Activated CD4-positive, alpha-beta T cell treated with anti-CD3 and anti-CD28 coated beads, Interleukin-2, amount 50 U/mL, for 16 hours (primary cell): ENCODE data around the gene COL8A2.

Experiments used
- DNase-seq: peaks from one replicate; pipeline ENCODE4 v3.0.0-alpha.2; 2020

Gene COL8A2

DNA sequence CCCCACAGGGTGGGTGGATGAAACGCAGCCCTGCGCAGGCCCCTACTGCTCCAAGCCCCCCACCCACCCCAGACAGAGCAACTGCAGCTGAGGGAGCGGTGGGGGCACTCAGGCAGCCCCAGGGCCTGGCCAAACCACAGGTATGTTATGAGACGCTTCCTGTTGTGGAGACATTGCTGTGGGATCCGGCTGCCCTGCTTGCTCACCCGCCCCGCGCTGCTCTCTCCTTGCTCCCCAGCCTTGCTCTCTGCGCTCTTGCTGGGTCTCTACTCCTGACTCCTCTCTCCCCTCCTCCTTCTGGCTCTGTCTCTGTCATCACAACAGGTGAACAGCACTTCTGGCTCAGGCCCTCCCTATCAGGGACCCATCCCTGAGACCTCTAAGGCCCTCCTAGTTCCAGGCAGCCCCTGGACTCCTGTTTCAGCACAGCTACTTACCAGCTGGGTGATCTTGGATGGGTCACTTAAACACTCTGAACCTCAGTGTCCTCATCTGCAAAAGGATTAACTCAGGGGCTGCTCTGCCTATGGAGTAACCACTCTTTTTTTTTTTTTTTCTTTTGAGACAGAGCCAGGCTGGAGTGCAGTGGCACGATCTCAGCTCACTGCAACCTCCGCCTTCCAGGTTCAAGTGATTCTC is 15.9 kb downstream of the COL8A2 start:
- DNase-seq, result peak; percentile 25

DNA sequence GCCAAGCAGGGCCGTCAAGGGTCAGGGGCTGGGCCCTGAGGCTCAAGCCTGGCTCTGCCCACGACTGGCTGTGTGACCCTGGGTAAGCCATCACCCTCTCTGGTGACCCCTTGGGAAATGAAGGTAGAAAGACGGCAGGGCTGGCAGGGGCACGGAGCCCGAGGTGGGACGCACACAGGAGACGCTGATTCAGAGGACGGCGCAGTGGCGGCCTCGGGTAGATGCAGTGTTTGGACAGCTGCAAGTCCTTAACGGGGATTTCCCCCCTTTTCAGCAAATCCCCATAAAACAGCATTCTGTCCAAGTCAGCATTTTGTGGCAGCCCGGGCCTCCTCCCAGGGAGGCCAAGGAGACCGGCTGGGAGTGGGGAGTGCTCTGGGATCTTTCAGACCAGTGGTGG is 16.7 kb downstream of the COL8A2 start:
- no peak for DNase-seq

DNA sequence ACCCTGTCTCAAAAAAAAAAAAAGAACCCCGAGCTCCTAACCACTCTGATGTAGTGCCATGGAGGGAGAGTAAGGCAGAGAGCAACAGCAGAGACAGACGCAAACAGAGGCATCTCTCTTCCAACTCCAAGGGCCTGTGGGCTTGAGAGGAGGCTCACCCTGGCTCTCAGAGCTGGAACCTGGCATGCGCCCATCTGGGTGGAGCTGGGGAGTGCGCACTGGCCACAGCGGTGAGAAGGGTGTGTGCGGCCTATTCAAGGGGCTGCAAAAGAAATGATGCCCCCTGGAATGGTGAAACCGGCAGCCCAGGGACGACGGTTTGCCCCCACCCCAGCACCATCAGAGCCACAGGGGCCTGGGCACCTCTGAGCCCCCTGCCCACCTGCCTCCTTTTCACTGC is 17.6 kb downstream of the COL8A2 start:
- no peak for DNase-seq

DNA sequence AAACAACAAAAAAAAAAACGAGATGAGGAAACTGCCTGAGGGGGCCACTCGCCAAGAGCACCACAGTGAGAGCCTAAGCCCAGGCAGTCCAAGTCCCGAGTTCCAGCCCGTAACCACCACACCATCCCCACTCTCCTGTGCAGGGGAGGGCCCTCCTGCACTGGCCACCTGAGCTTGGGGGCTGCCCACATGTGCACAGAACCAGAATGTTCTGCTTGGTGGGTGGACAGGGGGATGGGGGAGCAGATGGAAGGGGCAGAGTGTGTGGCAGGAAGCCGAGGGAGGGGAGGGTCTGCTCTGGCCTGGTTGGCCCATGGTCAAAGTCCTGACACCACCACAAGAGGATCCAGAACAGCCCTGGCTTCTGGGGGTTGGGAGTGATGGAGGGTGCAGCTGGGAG is 18.8 kb downstream of the COL8A2 start:
- no peak for DNase-seq

DNA sequence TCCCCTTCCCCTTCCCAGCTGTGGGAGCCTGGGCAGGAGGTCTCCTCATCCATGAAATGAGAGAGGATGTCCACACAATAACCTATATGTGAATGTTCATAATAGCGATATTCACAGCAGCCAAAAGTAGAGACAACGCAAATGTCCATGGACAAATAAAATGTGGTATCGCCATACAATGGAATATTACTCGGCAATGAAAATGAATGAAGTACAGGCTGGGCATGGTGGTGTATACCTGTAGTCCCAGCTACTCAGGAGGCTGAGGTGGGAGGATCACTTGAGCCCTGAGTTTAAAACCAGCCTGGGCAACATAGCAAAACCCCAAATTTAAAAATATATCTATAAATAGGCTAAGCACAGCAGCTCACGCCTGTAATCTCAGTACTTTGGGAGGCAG is 23.5 kb downstream of the COL8A2 start:
- DNase-seq, result no peak

DNA sequence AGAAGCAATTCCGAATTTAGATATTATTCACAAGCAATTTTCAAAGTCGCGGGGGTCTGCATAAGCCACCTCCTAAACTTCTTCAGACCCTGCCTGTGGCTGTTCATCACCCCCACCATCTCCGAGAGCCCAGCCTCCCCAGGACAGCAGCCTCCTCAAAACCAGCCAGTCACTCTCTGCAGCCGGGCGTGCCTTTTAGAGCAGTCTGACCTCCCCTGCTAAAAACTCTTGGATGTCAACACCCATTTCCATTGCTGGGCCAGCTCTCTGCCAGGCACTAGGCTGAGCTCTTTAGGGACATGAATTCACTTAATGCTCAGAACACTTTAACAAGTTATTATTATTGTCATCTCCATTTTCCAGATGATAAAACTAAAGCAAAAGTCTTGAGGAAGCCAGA is 24.6 kb downstream of the COL8A2 start:
- DNase-seq, result no peak

DNA sequence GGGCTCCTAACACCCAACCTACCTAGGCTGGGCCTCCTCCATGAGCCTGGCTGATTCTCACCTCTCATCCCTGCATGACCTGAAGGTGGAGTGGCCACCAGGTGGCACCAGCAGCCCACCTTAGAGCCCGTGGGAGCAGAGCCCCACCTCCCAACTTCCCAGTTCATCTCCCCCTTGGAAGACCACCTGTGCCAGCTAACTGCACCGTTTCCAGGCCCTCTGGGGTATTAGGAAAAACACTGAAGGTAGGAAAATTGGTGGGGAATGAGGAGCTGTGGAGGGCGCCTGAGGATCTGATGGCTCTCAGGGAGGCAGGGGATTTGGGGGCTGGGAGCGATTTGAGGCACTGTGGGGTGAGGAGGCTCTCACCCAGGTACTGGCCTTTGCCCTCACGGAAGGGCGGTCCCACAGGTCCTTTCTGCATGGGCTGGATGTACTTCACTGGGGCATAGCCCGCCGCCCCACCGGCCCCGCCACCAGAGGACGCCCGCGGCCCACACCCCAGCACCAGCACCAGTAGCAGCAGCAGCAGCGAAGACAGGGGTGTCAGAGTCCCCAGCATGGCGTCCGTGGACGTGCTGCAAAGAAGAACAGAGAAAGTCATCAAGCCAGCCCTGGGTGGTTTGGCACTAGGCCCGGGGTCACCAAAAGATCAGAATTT is 25.2 kb downstream of the COL8A2 start:
- peak; percentile 78 for DNase-seq

DNA sequence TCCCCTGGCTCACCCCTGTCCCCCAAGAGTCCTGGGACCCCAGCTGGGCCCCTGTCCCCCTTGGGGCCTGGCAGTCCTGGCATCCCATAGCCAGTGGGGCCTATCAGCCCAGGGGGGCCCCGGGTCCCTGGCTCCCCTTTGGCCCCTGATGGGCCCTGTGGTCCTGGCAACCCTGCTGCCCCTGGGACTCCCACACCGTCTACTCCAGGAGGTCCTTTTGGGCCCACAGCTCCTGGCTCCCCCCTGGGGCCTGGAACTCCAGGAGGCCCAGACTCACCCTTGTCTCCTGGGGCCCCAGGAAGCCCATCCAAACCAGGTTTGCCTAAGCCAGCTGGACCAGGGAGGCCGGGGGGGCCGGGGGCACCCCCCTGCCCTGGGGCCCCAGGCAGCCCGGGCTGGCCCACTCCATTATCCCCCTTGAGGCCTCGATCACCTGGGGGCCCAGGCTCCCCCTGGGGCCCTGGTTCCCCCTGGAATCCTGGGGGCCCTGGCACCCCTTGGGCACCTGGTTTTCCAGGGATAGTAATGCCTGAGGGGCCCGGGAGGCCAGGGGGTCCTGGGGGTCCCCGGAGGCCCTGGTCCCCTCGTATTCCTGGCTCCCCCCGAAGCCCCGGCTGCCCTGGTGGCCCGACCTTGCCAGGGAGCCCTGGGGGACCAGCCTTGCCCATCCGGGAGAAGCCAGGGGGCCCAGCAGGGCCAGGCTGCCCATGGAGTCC is 26.2 kb downstream of the COL8A2 start:
- no peak for DNase-seq

DNA sequence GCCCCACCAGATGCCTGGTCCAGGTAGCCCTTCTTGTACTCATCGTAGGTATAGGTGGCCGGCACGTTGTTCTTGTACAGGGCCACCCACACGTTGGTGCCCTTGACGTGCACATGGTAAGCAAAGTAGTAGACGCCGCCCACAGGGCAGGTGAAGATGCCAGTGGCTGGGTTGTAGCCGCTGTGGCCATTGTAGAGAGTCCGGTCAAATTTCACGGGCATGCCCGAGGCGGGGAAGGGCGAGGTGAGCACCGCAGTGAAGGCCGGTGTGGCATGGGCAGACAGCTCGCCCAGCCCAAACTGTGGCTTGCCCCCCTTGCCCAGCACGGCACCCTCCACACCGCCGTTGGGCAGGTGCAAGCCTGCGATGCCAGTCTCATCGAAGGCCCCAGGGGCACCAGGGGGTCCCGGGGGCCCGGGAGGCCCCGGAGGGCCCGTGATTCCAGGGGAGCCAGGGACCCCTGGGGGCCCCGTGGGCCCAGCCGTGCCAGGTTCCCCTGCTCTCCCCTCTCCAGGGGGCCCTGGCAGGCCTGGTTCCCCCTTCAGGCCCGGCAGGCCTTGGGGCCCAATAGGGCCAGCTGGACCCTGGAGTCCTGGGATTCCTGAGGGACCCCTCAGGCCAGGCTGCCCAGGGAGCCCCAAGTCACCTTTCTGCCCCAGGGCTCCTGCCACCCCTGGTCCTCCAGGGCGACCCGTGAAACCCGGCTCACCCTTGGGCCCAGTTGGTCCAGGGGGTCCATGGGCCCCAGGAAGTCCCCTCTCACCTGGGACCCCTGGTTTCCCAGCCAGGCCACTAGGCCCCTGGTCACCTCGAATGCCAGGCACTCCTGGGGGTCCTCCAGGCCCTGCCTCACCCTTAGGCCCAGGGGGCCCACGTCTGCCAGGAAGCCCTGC is 27.1 kb downstream of the COL8A2 start:
- no peak for DNase-seq

DNA sequence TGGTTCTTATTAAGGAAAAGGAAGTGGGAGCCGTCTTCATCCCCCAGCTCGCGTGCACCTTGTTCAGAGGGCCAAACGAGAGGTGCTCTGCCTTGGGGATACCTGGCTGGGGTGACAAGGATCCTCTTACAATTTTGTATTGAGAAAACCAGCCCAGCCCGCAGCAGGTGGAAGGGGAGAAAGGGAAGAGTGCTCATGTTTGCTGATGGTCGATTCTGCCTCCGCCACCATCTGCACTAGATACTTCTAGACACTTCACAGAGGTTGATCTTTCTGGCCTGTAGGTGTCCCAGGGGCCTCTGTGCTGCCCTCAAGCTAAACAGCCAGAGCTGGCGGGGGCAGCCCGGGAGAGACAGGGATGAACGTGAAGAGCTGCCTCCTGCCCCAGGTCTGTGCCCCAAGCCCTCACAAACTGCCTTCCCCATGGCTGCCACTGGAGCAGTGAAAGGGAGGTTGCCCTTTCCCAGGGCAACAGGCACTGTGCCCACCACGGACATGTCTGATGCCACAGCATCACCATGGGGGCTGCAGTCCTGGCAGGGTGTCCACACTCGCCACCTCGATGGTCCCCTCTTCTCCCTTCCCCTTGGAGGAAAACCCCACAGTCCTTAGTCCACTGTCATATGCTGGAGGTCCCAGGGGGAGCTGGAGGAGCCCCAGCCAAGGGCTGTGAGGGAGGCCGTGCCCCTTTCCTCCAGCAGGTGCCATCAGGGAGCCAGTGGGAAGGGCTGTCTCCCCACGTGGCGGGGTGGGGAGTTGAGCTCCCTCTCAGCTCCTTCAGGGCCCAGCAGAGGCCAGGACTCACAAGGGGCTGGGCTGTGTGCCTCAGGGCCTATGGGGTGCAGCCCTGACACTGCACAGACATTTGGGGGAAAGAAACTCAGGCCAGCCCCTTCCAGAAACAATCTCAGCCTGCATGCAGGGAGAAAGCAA is 28.3 kb downstream of the COL8A2 start:
- no peak for DNase-seq

DNA sequence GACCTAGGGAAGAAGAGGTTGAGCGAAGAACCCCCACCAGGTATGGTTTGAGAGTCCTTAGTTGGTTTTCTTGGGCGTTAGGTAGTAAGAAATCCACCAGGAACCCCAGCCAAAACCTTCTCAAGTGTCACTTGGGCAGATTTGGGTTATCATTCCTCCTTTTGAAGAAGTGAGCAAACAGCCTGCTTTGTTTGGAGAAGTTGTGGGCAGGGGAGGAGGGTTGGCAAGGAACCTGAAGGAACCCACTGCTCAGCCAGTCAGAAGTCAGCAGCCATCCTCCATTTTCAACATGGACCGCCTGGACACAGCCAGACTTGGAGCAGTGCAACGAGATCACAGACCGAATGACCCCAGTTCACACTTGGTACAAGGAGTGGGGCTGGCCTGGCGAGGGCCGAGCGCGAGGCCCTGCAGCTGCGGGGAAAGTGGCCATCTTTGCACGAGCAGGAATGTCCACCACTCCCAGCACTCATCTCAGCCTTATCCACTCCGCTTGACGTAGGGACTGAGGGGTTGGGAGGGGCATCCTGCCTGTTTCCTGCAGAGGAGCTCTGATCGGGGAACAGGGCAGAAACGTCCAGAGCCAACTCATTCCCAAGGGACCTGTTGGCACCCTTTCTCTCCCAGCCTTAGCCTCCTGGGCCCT is 29.1 kb downstream of the COL8A2 start:
- DNase-seq, result no peak

DNA sequence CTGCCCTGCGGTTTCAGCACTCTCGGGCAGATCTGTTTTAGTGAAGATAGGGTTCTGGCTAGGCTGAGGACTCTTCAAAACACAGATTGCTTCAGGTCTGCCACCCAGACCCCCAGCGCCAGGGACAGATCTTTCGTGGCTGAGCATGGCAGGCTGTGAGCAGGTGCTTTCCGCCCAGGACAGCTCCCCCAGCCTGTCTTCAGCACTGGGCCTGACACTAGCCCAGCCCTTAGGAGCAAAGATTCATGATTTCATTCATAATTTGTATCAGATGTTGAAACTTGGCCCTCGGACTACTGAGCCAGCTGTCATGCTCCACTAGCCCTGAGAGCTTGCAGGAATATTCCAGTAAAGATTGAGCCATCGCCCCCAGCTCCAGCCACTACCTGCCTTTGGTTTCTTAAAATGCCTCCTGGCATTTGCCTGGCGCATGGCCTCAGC is 30.4 kb downstream of the COL8A2 start:
- no peak for DNase-seq

DNA sequence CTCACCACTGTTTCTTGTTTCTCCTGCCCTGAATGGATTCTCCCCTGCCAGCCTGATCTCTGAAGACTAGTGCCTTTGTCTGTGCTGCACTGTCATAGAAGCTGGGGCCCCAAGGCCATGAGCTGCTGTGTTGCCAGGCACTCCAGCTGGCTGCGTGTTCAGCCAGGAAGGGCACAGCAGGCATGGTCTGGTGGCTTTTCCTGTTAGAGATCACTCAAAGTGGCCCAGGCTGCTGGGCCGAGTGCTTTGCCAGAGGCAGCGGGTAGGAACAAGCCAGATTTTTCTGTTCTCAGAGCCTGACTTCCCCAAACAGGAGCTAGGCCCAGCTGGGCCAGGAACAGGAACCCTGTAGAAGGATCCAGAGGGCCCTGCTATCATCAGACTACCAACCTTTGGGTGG is 31.1 kb downstream of the COL8A2 start:
- DNase-seq, result no peak

DNA sequence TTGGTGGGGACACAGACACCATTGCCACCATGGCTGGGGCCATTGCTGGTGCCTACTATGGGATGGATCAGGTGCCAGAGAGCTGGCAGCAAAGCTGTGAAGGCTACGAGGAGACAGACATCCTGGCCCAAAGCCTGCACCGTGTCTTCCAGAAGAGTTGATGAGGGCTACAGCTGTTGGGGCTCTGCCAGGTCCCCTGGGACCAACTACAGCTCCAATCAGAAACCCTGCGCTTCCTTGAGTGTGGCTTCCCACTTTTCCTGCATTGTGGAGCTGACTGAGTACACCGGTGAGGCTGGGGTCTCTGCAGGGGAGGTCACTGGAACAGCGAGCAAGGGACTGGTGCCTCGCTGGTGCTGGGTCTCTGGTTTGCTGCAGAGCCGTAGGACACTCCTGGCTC is 31.8 kb downstream of the COL8A2 start:
- DNase-seq, result no peak

DNA sequence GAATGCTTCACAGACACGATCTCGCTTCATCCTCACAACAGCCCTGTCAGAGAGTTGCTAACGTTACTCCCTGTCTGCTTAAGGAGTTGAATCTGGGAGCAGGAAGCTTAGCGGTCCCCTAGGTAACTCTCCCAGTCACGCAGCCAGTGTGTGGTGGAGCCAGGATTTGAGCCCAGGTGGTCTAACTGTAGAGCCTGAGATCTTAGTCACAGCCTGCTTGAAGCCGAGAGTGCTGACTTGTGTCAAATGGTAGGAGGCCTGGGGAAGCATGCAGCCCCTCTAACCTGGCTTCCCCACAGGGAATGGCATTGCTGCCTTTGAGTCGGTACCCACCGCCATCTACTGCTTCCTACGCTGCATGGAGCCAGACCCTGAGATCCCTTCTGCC is 32.2 kb downstream of the COL8A2 start:
- no peak for DNase-seq

DNA sequence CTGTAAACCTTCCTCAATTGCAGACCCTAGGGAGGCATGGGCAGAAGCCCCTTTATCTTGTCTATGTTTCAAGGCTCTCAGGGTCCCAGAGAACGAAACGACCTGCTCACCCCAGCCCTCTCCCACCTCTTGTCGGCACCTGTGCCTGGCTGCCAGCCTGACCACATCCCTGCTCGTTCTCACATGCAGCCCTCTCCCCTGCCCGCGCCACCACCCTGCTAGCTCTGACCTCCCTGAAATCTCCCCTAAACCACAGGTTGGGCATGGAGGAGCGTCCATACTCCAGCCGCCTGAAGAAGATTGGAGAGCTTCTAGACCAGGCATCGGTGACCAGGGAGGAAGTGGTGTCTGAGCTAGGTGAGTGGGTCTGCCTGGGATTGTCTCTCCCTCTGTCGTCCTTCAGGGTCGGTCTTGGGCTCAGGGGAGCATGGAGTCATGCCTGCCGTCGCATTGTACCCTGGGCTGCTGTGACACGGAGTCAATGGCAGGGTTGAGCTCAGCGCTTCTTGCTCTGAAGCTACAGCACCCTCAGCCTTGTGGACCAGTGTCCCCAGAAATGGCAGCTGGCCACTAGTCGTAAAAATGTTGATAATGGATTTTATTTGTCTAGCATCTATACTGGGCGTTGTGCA is 32.7 kb downstream of the COL8A2 start:
- no peak for DNase-seq

DNA sequence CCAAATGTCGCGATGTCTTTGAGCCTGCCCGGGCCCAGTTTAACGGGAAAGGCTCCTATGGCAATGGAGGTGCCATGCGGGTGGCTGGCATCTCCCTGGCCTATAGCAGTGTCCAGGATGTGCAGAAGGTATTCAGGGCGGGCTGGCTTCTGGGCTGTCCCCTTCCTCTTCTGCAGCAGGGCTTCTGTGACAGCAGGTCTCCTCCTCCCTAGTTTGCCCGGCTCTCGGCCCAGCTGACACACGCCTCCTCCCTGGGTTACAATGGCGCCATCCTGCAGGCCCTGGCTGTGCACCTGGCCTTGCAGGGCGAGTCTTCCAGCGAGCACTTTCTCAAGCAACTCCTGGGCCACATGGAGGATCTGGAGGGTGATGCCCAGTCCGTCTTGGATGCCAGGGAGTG is 33.3 kb downstream of the COL8A2 start:
- DNase-seq, result no peak

DNA sequence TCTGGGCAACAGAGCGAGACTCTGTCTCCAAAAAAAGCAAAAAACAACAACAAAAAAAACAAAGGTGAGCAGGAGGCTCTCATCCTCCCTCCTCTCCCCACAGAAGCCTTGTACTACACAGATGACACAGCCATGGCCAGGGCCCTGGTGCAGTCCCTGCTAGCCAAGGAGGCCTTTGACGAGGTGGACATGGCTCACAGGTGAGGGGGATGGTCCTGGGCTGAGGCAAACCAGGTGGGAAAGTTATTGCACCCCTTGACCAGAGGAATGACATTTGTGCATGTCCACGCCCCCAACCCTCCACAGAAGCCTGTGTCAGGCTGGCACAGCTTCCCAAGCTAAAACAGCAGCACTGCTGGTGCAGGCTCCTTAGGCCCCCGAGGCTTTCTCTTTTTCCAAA is 33.9 kb downstream of the COL8A2 start:
- DNase-seq, result no peak

DNA sequence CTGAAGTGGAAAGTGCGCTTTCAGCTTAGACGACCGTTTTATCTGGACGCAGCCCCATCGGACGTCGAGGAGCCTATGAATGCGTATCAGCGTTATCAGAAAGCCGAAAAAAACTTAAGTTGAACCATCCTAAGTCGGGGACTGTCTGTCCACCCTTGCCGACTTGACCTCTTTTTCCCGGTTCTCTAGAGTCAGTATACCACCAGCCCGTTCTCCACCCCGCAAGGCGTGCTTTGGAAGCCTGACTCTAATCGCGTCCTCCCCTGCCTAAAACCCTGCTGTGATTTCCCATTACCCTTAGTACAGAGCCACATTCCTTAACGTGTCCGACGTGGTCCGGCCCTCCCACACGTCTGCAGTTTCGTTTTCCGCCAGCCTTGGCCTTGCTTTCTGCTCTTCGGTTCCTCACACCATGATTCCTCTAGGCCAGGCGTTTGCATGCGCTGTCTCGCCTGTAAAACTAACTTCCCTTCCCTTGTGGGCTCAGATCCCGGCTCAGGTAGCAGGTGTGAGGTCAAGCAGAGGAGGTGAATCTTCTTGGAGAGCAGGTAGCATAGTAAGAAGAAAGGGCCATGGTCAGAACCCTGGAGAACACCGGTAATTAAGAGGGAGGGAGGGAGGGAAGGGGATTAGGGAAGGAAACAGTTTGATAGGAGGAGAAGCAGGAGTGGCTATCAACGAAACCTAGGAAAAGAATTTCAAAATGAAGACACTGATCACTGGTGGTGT is 35.5 kb downstream of the COL8A2 start:
- DNase-seq, result peak; percentile 23
